Measurements from ENCODE around the gene ANO3. TPM values are rescaled to one million over a fixed set of nuclear protein-coding genes. Genes with fewer than 3 reads are reported as not detected.

The ANO3 gene
- total RNA-seq, 4 donors from 2014 or later: 0.12 to 0.32 (median 0.19) TPM; not detected in 1

- TF ChIP-seq CTCF (IDR thresholded peaks at IDR 0.05) (no peak), POLR2A (IDR thresholded peaks at IDR 0.05) (no peak)
- intact Hi-C loops (cut with DNase I; ENCODE audit: low total_unique reads): no loop called here
- 66 to 72% methylated on average over 2 of the region's 2 CpGs for WGBS, 2 donors
- DNase-seq (ENCODE audit: low spot score in 2 of 2): no peak
- H3K4me3 ChIP-seq (ENCODE audit: low read depth, poor library complexity, severe bottlenecking): no peak overlapping the region
Measured at GRCh38 chr11:26477396-26477795, 145.5 kb downstream of the ANO3 start.

- intact Hi-C loops (cut with DNase I; ENCODE audit: low total_unique reads): no loop called here
- 19 to 40% methylated on average over 2 of the region's 2 CpGs for whole genome bisulfite sequencing, 2 donors
Measured at GRCh38 chr11:26478710-26479109, 146.8 kb downstream of the ANO3 start.

GRCh38 chr11:26480041-26480440 lies 148.1 kb downstream of the ANO3 start:
- TF ChIP-seq CTCF (IDR thresholded peaks at IDR 0.05) (no peak), POLR2A (IDR thresholded peaks at IDR 0.05) (no peak)
- H3K4me3 ChIP-seq (ENCODE audit: low read depth, poor library complexity, severe bottlenecking): no peak overlapping the region
- WGBS, 2 donors: 80% methylated on average over 3 of the region's 3 CpGs
- intact Hi-C loops (cut with DNase I; ENCODE audit: low total_unique reads): no loop called here
- DNase-seq (ENCODE audit: low spot score in 2 of 2): no peak

More at GRCh38 chr11:26478710-26479109, 146.8 kb downstream of the ANO3 start:
- TF ChIP-seq CTCF (IDR thresholded peaks at IDR 0.05): no peak
- no peak for TF ChIP-seq POLR2A (IDR thresholded peaks at IDR 0.05)
- no peak overlapping the region for H3K4me3 ChIP-seq (ENCODE audit: low read depth, poor library complexity, severe bottlenecking)
- no peak for DNase-seq (ENCODE audit: low spot score in 2 of 2)

- TF ChIP-seq CTCF (IDR thresholded peaks at IDR 0.05) (no peak), POLR2A (IDR thresholded peaks at IDR 0.05) (no peak)
- intact Hi-C loops (cut with DNase I; ENCODE audit: low total_unique reads): no loop called here
- no peak overlapping the region for H3K4me3 ChIP-seq (ENCODE audit: low read depth, poor library complexity, severe bottlenecking)
- WGBS, 2 donors: 50 to 53% methylated on average over 2 of the region's 2 CpGs
- no peak for DNase-seq (ENCODE audit: low spot score in 2 of 2)
Measured at GRCh38 chr11:26483108-26483507, 151.2 kb downstream of the ANO3 start.

GRCh38 chr11:26490546-26490945 lies 158.6 kb downstream of the ANO3 start:
- WGBS, 2 donors: 77 to 80% methylated on average over 6 of the region's 6 CpGs
- no peak overlapping the region for H3K4me3 ChIP-seq (ENCODE audit: low read depth, poor library complexity, severe bottlenecking)
- TF ChIP-seq CTCF (IDR thresholded peaks at IDR 0.05) (no peak), POLR2A (IDR thresholded peaks at IDR 0.05) (no peak)
- no peak for DNase-seq (ENCODE audit: low spot score in 2 of 2)
- intact Hi-C loops (cut with DNase I; ENCODE audit: low total_unique reads): no loop called here

GRCh38 chr11:26493616-26494015 lies 161.7 kb downstream of the ANO3 start:
- WGBS, 2 donors: 17 to 22% methylated on average over 1 of the region's 1 CpG
- intact Hi-C loops (cut with DNase I; ENCODE audit: low total_unique reads): no loop called here
- DNase-seq (ENCODE audit: low spot score in 2 of 2): no peak
- H3K4me3 ChIP-seq (ENCODE audit: low read depth, poor library complexity, severe bottlenecking): no peak overlapping the region
- TF ChIP-seq CTCF (IDR thresholded peaks at IDR 0.05) (no peak), POLR2A (IDR thresholded peaks at IDR 0.05) (no peak)
